ENCODE data around the gene ANK2. TPM values are rescaled to one million over a fixed set of nuclear protein-coding genes. Genes with fewer than 3 reads are reported as not detected.
"Not testable (repeated sequence)": the region's sequence is repeated elsewhere in the genome, so short reads cannot be mapped to it uniquely, and the experiment has no call there.

The ANK2 gene
- total RNA-seq, 2 experiments from 2014 or later = 0.38 to 4.0 TPM

DNA sequence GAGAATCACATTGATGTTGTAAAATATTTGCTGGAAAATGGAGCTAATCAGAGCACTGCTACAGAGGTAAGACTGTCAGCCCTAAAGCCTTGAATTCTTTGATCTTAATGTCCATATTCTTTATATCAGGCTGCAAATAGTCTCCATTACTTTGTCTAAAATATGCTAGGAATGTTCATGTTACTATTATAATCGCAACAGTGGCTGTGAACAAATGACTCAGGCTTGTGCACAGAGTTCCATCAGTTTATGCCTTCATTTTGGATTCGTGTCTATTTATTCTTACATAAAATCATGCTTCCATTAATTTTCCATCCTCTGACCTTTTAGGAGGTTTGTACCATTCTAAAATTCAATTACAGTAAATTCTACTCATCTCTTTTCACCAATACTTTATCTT, 182.7 kb downstream of the ANK2 start:
- H3K4me2 ChIP-seq (ENCODE audit: low read length) = no peak overlapping the region
- no peak overlapping the region for H2AFZ ChIP-seq (ENCODE audit: low read length)
- H3K36me3 ChIP-seq (ENCODE audit: insufficient read depth, low read length) = no peaks in the 10 kb centered on the region
- no peaks in the 10 kb centered on the region for H3K9me2 ChIP-seq (ENCODE audit: insufficient read depth, low read length)
- CTCF ChIA-PET (ENCODE audit: unreplicated experiment) = no interaction called here
- H3K79me2 ChIP-seq (ENCODE audit: insufficient read depth, low read depth, low read length) = no peaks in the 10 kb centered on the region
- no TSS peak for BruUV-seq (replicated peaks)
- H3K27ac ChIP-seq (ENCODE audit: low read depth, low read length, poor library complexity, severe bottlenecking) = no peak overlapping the region
- no peaks in the 10 kb centered on the region for H3K4me1 ChIP-seq (ENCODE audit: insufficient read depth, low read length, poor library complexity, severe bottlenecking)
- H4K20me1 ChIP-seq (ENCODE audit: insufficient read depth, low read length) = no peaks in the 10 kb centered on the region
- no peak for DNase-seq (ENCODE audit: low spot score)
- TF ChIP-seq EZH2phosphoT487 (IDR thresholded peaks at IDR 0.05; ENCODE audit: borderline replicate concordance, low read depth, low read length) = no peak
- TF ChIP-seq, protein P1, sequence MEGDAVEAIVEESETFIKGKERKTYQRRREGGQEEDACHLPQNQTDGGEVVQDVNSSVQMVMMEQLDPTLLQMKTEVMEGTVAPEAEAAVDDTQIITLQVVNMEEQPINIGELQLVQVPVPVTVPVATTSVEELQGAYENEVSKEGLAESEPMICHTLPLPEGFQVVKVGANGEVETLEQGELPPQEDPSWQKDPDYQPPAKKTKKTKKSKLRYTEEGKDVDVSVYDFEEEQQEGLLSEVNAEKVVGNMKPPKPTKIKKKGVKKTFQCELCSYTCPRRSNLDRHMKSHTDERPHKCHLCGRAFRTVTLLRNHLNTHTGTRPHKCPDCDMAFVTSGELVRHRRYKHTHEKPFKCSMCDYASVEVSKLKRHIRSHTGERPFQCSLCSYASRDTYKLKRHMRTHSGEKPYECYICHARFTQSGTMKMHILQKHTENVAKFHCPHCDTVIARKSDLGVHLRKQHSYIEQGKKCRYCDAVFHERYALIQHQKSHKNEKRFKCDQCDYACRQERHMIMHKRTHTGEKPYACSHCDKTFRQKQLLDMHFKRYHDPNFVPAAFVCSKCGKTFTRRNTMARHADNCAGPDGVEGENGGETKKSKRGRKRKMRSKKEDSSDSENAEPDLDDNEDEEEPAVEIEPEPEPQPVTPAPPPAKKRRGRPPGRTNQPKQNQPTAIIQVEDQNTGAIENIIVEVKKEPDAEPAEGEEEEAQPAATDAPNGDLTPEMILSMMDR (conservative IDR thresholded peaks at IDR 0.05; ENCODE audit: low read length) = no peak
- intact Hi-C loops (cut with micrococcal nuclease; ENCODE audit: unreplicated experiment) = no loop called here
- no peak overlapping the region for H3K4me3 ChIP-seq (ENCODE audit: low read depth, low read length, poor library complexity, severe bottlenecking)
- POLR2A ChIA-PET = no interaction called here
- H3K9me3 ChIP-seq (ENCODE audit: low read length) = no peaks in the 10 kb centered on the region

DNA sequence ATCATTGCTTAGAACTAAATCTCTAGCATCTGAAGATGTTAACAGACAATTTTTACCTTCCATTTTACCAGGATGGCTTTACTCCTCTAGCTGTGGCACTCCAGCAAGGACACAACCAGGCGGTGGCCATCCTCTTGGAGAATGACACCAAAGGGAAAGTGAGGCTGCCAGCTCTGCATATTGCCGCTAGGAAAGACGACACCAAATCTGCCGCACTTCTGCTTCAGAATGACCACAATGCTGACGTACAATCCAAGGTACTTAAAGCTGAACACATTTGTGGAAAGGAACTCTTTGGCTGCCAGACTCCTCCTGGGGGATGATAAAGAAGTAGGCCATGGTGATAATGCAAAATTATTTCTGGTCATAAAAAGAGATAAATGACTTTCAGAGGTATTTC, 187.5 kb downstream of the ANK2 start:
- Histone ChIP-seq H3K4me3 (ENCODE audit: low read depth, low read length, poor library complexity, severe bottlenecking) (no peak overlapping the region), H3K9me3 (ENCODE audit: low read length) (no peaks in the 10 kb centered on the region), H3K4me2 (ENCODE audit: low read length) (no peak overlapping the region), H3K4me1 (ENCODE audit: insufficient read depth, low read length, poor library complexity, severe bottlenecking) (no peaks in the 10 kb centered on the region), H4K20me1 (ENCODE audit: insufficient read depth, low read length) (no peaks in the 10 kb centered on the region), H3K79me2 (ENCODE audit: insufficient read depth, low read depth, low read length) (no peaks in the 10 kb centered on the region), H3K9me2 (ENCODE audit: insufficient read depth, low read length) (no peaks in the 10 kb centered on the region), H3K36me3 (ENCODE audit: insufficient read depth, low read length) (no peaks in the 10 kb centered on the region), H2AFZ (ENCODE audit: low read length) (no peak overlapping the region), H3K27ac (ENCODE audit: low read depth, low read length, poor library complexity, severe bottlenecking) (no peak overlapping the region)
- CTCF ChIA-PET (ENCODE audit: unreplicated experiment) = no interaction called here
- POLR2A ChIA-PET = no interaction called here
- intact Hi-C loops (cut with micrococcal nuclease; ENCODE audit: unreplicated experiment) = no loop called here
- BruUV-seq (replicated peaks) = no TSS peak
- TF ChIP-seq, protein P1 (conservative IDR thresholded peaks at IDR 0.05; ENCODE audit: low read length) = no peak
- TF ChIP-seq EZH2phosphoT487 (IDR thresholded peaks at IDR 0.05; ENCODE audit: borderline replicate concordance, low read depth, low read length) = no peak
- DNase-seq (ENCODE audit: low spot score) = no peak

DNA sequence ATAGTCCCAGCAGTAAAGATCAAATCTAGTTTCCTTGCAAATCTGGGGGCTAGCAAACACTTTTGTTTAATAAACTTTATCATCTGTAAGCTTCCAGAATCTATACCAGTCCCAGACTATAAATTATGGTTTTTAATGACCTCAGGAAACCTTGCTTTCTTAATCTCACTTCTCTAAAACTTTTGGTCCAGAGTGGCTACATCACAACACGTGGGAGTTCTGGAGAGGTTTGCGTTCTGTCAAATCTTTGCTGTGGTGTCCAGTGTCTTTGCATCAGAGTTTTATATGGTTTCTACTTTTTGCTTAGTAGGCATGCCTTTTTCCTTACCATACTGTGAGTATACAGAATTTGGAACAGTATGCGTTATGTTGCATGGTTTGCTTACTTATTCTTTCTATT, 193.9 kb downstream of the ANK2 start:
- DNase-seq (ENCODE audit: low spot score) = no peak
- Histone ChIP-seq H3K4me2 (ENCODE audit: low read length) (no peak overlapping the region), H3K27ac (ENCODE audit: low read depth, low read length, poor library complexity, severe bottlenecking) (no peak overlapping the region), H3K9me3 (ENCODE audit: low read length) (no peaks in the 10 kb centered on the region), H3K79me2 (ENCODE audit: insufficient read depth, low read depth, low read length) (no peaks in the 10 kb centered on the region), H3K9me2 (ENCODE audit: insufficient read depth, low read length) (no peaks in the 10 kb centered on the region), H3K36me3 (ENCODE audit: insufficient read depth, low read length) (no peaks in the 10 kb centered on the region), H4K20me1 (ENCODE audit: insufficient read depth, low read length) (no peaks in the 10 kb centered on the region), H3K4me3 (ENCODE audit: low read depth, low read length, poor library complexity, severe bottlenecking) (no peak overlapping the region), H2AFZ (ENCODE audit: low read length) (no peak overlapping the region), H3K4me1 (ENCODE audit: insufficient read depth, low read length, poor library complexity, severe bottlenecking) (no peaks in the 10 kb centered on the region)
- ChIA-PET POLR2A (no interaction called here), CTCF (ENCODE audit: unreplicated experiment) (no interaction called here)
- intact Hi-C loops (cut with micrococcal nuclease; ENCODE audit: unreplicated experiment) = no loop called here
- BruUV-seq (replicated peaks) = no TSS peak
- TF ChIP-seq, protein P1 (conservative IDR thresholded peaks at IDR 0.05; ENCODE audit: low read length) = no peak
- no peak for TF ChIP-seq EZH2phosphoT487 (IDR thresholded peaks at IDR 0.05; ENCODE audit: borderline replicate concordance, low read depth, low read length)

DNA sequence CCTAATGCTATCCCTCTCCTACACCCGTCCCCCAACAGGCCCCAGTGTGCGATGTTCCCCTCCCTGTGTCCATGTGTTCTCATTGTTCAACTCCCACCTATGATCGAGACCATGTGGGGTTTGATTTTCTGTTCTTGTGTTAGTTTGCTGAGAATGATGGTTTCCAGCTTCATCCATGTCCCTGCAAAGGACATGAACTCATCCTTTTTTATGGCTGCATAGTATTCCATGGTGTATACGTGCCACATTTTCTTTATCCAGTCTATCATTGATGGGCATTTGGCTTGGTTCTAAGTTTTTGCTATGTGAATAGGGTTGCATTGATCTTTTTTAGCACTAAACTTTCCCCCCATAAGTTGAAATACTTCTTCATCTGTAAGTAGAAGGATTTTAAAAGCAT, 195.3 kb downstream of the ANK2 start:
- H3K9me2 ChIP-seq (ENCODE audit: insufficient read depth, low read length); DNase-seq (ENCODE audit: low spot score); BruUV-seq (replicated peaks); intact Hi-C loops (cut with micrococcal nuclease; ENCODE audit: unreplicated experiment); H3K4me1 ChIP-seq (ENCODE audit: insufficient read depth, low read length, poor library complexity, severe bottlenecking); H3K27ac ChIP-seq (ENCODE audit: low read depth, low read length, poor library complexity, severe bottlenecking); H3K36me3 ChIP-seq (ENCODE audit: insufficient read depth, low read length); H3K9me3 ChIP-seq (ENCODE audit: low read length); CTCF ChIA-PET (ENCODE audit: unreplicated experiment); H3K79me2 ChIP-seq (ENCODE audit: insufficient read depth, low read depth, low read length); POLR2A ChIA-PET; H3K4me3 ChIP-seq (ENCODE audit: low read depth, low read length, poor library complexity, severe bottlenecking); H2AFZ ChIP-seq (ENCODE audit: low read length); H3K4me2 ChIP-seq (ENCODE audit: low read length); H4K20me1 ChIP-seq (ENCODE audit: insufficient read depth, low read length): not testable (repeated sequence)
